Activated T-cell treated with anti-CD3 and anti-CD28 coated beads for 4 hours (primary cell): ENCODE results near the gene PYCR2.
"Not testable (repeated sequence)": the region's sequence is repeated elsewhere in the genome, so short reads cannot be mapped to it uniquely, and the experiment has no call there.

ENCODE experiments used
- DNase-seq: peaks from one replicate; pipeline ENCODE4 v3.0.0-alpha.2; 2020

Gene PYCR2

GRCh38 chr1:225941942-225942222 is 17.8 kb upstream of the PYCR2 start:
- DNase-seq: no peak

GRCh38 chr1:225941187-225941941 is 17.3 kb upstream of the PYCR2 start, which contains the start of gene LEFTY2:
Gene LEFTY2, minus strand, starts transcription at chr1:225941220. Its CDS starts 80 bp downstream, at chr1:225941140.
- no peak for DNase-seq

- no peak for DNase-seq
Measured at GRCh38 chr1:225940385-225941151, 16.5 kb upstream of the PYCR2 start.

- DNase-seq: not testable (repeated sequence)
Measured at GRCh38 chr1:225939939-225940310, 15.9 kb upstream of the PYCR2 start.

GRCh38 chr1:225939097-225939938 is 15.3 kb upstream of the PYCR2 start:
- DNase-seq: not testable (repeated sequence)

- DNase-seq: no peak
Measured at GRCh38 chr1:225937048-225937968, 13.3 kb upstream of the PYCR2 start.

GRCh38 chr1:225936523-225936922 is 12.5 kb upstream of the PYCR2 start:
- DNase-seq: no peak

- not testable (repeated sequence) for DNase-seq
Measured at GRCh38 chr1:225936086-225936485, 12.0 kb upstream of the PYCR2 start.

GRCh38 chr1:225934711-225935110 is 10.7 kb upstream of the PYCR2 start:
- DNase-seq: no peak

GRCh38 chr1:225933072-225933471 is 9.0 kb upstream of the PYCR2 start:
- no peak for DNase-seq

GRCh38 chr1:225931270-225932136 is 7.5 kb upstream of the PYCR2 start:
- DNase-seq: no peak

GRCh38 chr1:225930566-225930965 is 6.5 kb upstream of the PYCR2 start:
- DNase-seq: no peak

GRCh38 chr1:225929462-225929861 is 5.4 kb upstream of the PYCR2 start:
- DNase-seq: not testable (repeated sequence)

GRCh38 chr1:225928186-225929175 is 4.4 kb upstream of the PYCR2 start:
- no peak for DNase-seq

GRCh38 chr1:225926551-225927113 is 2.6 kb upstream of the PYCR2 start:
- no peak for DNase-seq

- DNase-seq: no peak
Measured at GRCh38 chr1:225923381-225923691, 714 bp downstream of the PYCR2 start.

- DNase-seq: no peak
Measured at GRCh38 chr1:225921734-225922709, 2.0 kb downstream of the PYCR2 start.

- DNase-seq: no peak
Measured at GRCh38 chr1:225919906-225920305, 4.1 kb downstream of the PYCR2 start.

GRCh38 chr1:225918280-225918679 is 5.8 kb downstream of the PYCR2 start:
- DNase-seq: no peak
